AG08395 (cell line): ENCODE data around the gene RIBC1.
A peak's percentile ranks its signal among the peaks of the same experiment; 100 is the strongest.
"Not testable (repeated sequence)": the region's sequence is repeated elsewhere in the genome, so short reads cannot be mapped to it uniquely, and the experiment has no call there.

Experiments
- DNase-seq: peaks from one replicate; pipeline ENCODE4 v3.0.0; 2012; ENCODE audit warnings: mixed read lengths, low spot score

The RIBC1 gene

GRCh38 chrX:53422861-53423306 lies at the start of gene RIBC1:
Gene RIBC1 (plus strand): TSS chrX:53422873. CDS start chrX:53426277, 3,404 bp downstream.
- DNase-seq, result no peak

- DNase-seq, result no peak
Measured at GRCh38 chrX:53373307-53373706, 49.4 kb upstream of the RIBC1 start.

- peak; percentile 48 for DNase-seq
Measured at GRCh38 chrX:53374222-53374820, 48.4 kb upstream of the RIBC1 start.

GRCh38 chrX:53374923-53375322 lies 47.8 kb upstream of the RIBC1 start:
- DNase-seq, result no peak

GRCh38 chrX:53376888-53377287 lies 45.8 kb upstream of the RIBC1 start:
- no peak for DNase-seq

GRCh38 chrX:53377464-53377863 lies 45.2 kb upstream of the RIBC1 start:
- DNase-seq, result no peak

- no peak for DNase-seq
Measured at GRCh38 chrX:53379008-53379710, 43.5 kb upstream of the RIBC1 start.

GRCh38 chrX:53379747-53380146 lies 42.9 kb upstream of the RIBC1 start:
- DNase-seq, result no peak

GRCh38 chrX:53383376-53384076 lies 39.1 kb upstream of the RIBC1 start:
- no peak for DNase-seq

GRCh38 chrX:53395605-53396298 lies 26.9 kb upstream of the RIBC1 start:
- no peak for DNase-seq

- DNase-seq, result no peak
Measured at GRCh38 chrX:53398216-53398615, 24.5 kb upstream of the RIBC1 start.

- no peak for DNase-seq
Measured at GRCh38 chrX:53403535-53403934, 19.1 kb upstream of the RIBC1 start.

GRCh38 chrX:53412446-53412845 lies 10.2 kb upstream of the RIBC1 start:
- no peak for DNase-seq

- DNase-seq, result not testable (repeated sequence)
Measured at GRCh38 chrX:53420351-53420750, 2.3 kb upstream of the RIBC1 start.

- DNase-seq, result no peak
Measured at GRCh38 chrX:53421125-53421524, 1.5 kb upstream of the RIBC1 start.

- DNase-seq, result no peak
Measured at GRCh38 chrX:53421772-53422085, 944 bp upstream of the RIBC1 start.

- DNase-seq, result peak; percentile 99
Measured at GRCh38 chrX:53422086-53422860, 400 bp upstream of the RIBC1 start, which contains the start of gene SMC1A. Gene SMC1A (minus strand): TSS chrX:53422654. CDS start chrX:53422600, 54 bp downstream.

GRCh38 chrX:53429755-53430154 lies 7.1 kb downstream of the RIBC1 start:
- no peak for DNase-seq

GRCh38 chrX:53430231-53430630 lies 7.6 kb downstream of the RIBC1 start:
- no peak for DNase-seq

- DNase-seq, result peak; percentile 88
Measured at GRCh38 chrX:53433651-53434639, 11.3 kb downstream of the RIBC1 start, which contains the start of gene HSD17B10. Gene HSD17B10 (minus strand): TSS chrX:53434370. CDS start chrX:53434345, 25 bp downstream.
